Measurements from ENCODE around the gene FBXO27. TPM values are rescaled to one million over a fixed set of nuclear protein-coding genes. Genes with fewer than 3 reads are reported as not detected.

FBXO27 gene, protein sequence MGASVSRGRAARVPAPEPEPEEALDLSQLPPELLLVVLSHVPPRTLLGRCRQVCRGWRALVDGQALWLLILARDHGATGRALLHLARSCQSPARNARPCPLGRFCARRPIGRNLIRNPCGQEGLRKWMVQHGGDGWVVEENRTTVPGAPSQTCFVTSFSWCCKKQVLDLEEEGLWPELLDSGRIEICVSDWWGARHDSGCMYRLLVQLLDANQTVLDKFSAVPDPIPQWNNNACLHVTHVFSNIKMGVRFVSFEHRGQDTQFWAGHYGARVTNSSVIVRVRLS
- 0.28 TPM for polyA plus RNA-seq (2013)

DNA sequence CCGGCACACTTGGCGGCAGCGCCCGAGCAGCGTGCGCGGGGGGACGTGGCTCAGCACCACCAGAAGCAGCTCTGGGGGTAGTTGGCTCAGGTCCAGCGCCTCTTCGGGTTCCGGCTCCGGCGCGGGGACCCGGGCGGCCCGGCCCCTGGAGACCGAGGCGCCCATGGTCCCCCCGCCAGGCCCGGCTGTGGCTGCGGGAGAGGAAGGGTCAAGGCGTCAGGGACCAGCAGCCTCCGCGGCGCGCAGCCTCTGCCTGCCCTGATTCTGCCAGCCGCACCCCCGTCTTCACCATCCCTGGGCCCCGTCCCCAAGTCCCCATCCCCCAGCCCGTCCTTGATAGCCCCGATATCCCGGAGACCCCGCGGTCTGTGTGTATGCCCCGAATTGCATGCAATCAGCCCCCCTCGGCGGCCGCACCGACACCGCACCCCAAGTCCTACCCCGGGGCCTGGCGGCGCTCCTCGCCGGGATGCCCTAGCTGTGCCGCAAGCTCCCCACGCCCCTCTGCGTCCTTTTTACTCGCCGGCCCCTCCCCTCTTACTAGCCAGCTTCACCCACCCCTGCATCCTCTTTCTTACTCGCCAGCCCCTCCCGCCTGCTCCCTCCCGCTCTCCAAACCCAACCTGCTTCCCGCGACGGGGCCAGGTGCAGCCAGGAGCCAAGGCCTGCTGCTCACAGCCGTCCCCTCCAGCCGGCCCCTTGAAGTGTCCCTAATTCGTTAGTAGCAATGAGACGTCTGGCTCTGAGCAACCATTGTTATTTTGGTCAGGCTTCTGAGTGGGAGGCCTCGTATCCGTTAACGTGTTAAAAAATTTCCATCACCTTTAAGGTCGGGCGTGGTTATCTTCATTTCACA is at the start of gene FBXO27:
Gene FBXO27 (minus strand): TSS at position 487 of the 856 bp plus-strand sequence. CDS start 322 bp downstream, at position 165.
- POLR2A ChIA-PET: no interaction called here
- CTCF ChIA-PET: interaction anchor here (1.0 kb wide), 1 partner anchor 70 kb away, joined by 5 read pairs; no protein-coding TSS in a partner anchor
- WGBS (ENCODE audit: insufficient coverage): 19% methylated on average over 60 of the region's 66 CpGs
- no peaks in the 10 kb centered on the region for H3K36me3 ChIP-seq (ENCODE audit: control insufficient read depth in 4 of 4, insufficient read depth in 4 of 4, low read length in 3 of 4)
- H3K4me1 ChIP-seq (ENCODE audit: control extremely low read depth in 1 of 4, control insufficient read depth in 4 of 4, insufficient read depth in 4 of 4, low read length in 3 of 4): peaks cover 3 to 22% (median 15%) of the 10 kb centered on the region in 4 experiments
- DNase-seq: peak in 2 of 3 donors; percentile 40
- peaks cover 0 to 4% (median 1%) of the 10 kb centered on the region in 5 experiments for H3K9me3 ChIP-seq (ENCODE audit: control extremely low read depth in 1 of 5, control insufficient read depth in 4 of 5, insufficient read depth in 2 of 5, low read depth in 1 of 5, low read length in 4 of 5)
- peak within 1 kb of the TSS; percentile 35 to 78 (median 54) for H3K4me3 ChIP-seq (ENCODE audit: control insufficient read depth in 1 of 7, extremely low read depth in 1 of 7, insufficient read depth in 4 of 7, low read depth in 2 of 7, low read length in 6 of 7)
- no peak within 1 kb of the TSS for H3K27ac ChIP-seq (ENCODE audit: insufficient read depth in 1 of 2, low read depth in 1 of 2, low read length in 2 of 2, poor library complexity in 1 of 2, severe bottlenecking in 2 of 2)
- peaks cover 2 to 23% (median 10%) of the 10 kb centered on the region in 5 experiments for H3K27me3 ChIP-seq (replicated peaks in 2 of 5; ENCODE audit: control insufficient read depth in 4 of 5, insufficient read depth in 5 of 5, low read length in 4 of 5)

DNA sequence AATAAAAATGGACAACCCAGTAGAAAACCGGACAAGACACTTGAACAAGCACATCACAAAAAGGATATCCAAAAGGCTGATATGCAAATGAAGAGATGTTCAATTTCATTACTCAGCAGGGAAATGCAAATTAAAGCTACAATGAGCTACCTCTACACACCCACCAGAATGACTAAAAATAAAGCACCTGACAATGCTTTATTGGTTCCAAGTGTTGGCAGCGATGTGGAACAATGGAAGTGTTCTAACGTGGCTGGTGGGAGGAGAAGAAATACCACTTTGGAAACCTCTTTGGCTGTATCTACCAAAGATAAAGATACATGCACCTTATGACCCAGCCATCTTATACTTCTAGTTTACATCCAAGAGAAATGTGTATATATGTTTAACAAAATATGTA is 48.1 kb upstream of the FBXO27 start:
- ChIA-PET CTCF (no interaction called here), POLR2A (no interaction called here)
- WGBS (ENCODE audit: insufficient coverage): no CpG with 5 or more reads among the region's 3 CpGs
- no peaks in the 10 kb centered on the region for H3K9me3 ChIP-seq (ENCODE audit: control extremely low read depth in 1 of 5, control insufficient read depth in 4 of 5, insufficient read depth in 2 of 5, low read depth in 1 of 5, low read length in 4 of 5)
- peaks cover 0 to 37% (median 17%) of the 10 kb centered on the region in 5 experiments for H3K27me3 ChIP-seq (replicated peaks in 2 of 5; ENCODE audit: control insufficient read depth in 4 of 5, insufficient read depth in 5 of 5, low read length in 4 of 5)
- H3K36me3 ChIP-seq (ENCODE audit: control insufficient read depth in 4 of 4, insufficient read depth in 4 of 4, low read length in 3 of 4): no peaks in the 10 kb centered on the region
- no peak overlapping the region for H3K4me3 ChIP-seq (ENCODE audit: control insufficient read depth in 1 of 7, extremely low read depth in 1 of 7, insufficient read depth in 4 of 7, low read depth in 2 of 7, low read length in 6 of 7)
- DNase-seq: no peak
- no peak overlapping the region for H3K27ac ChIP-seq (ENCODE audit: insufficient read depth in 1 of 2, low read depth in 1 of 2, low read length in 2 of 2, poor library complexity in 1 of 2, severe bottlenecking in 2 of 2)
- H3K4me1 ChIP-seq (ENCODE audit: control extremely low read depth in 1 of 4, control insufficient read depth in 4 of 4, insufficient read depth in 4 of 4, low read length in 3 of 4): peaks cover 8 to 23% (median 17%) of the 10 kb centered on the region in 4 experiments

DNA sequence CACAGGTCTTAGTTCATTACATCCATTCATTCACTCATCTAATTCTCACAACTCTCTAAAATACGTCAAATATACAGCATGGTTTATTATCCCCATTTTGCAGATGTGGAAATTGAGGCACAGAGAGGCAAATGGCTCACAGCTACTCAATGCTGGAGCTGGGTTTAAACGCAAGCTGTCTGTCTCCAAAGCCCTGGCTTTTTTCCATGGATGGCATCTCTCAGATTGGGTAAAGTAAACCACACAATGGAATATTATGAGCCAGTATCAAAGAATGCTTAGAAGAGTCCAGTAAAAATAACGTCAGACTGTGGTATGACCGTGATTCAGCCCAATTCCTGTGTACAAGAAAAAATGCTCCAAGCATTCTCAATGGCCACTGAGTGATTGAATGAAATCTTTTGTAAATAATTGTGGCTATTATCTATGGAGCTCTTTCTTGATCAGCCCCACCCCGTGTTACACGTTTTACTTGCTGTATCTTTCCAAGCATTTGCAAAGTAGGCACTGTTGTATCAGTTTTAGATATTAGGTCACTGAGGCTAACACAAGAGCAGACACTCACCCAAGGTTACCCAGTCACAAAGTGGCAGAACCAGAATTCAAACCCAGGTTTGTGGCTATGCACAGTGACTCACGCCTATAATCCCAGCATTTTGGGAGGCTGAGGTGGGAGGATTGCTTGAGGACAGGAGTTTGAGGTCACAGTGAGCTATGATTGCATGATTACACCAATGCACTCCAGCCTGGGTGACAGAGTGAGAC is 46.3 kb upstream of the FBXO27 start:
- H3K27me3 ChIP-seq (replicated peaks in 2 of 5; ENCODE audit: control insufficient read depth in 4 of 5, insufficient read depth in 5 of 5, low read length in 4 of 5): peaks cover 0 to 20% (median 12%) of the 10 kb centered on the region in 5 experiments
- no peak for DNase-seq
- H3K9me3 ChIP-seq (ENCODE audit: control extremely low read depth in 1 of 5, control insufficient read depth in 4 of 5, insufficient read depth in 2 of 5, low read depth in 1 of 5, low read length in 4 of 5): no peaks in the 10 kb centered on the region
- no peak overlapping the region for H3K27ac ChIP-seq (ENCODE audit: insufficient read depth in 1 of 2, low read depth in 1 of 2, low read length in 2 of 2, poor library complexity in 1 of 2, severe bottlenecking in 2 of 2)
- ChIA-PET POLR2A (no interaction called here), CTCF (no interaction called here)
- H3K36me3 ChIP-seq (ENCODE audit: control insufficient read depth in 4 of 4, insufficient read depth in 4 of 4, low read length in 3 of 4): no peaks in the 10 kb centered on the region
- no peak overlapping the region for H3K4me3 ChIP-seq (ENCODE audit: control insufficient read depth in 1 of 7, extremely low read depth in 1 of 7, insufficient read depth in 4 of 7, low read depth in 2 of 7, low read length in 6 of 7)
- 69% methylated on average over 4 of the region's 7 CpGs for WGBS (ENCODE audit: insufficient coverage)
- H3K4me1 ChIP-seq (ENCODE audit: control extremely low read depth in 1 of 4, control insufficient read depth in 4 of 4, insufficient read depth in 4 of 4, low read length in 3 of 4): peaks cover 7 to 22% (median 16%) of the 10 kb centered on the region in 4 experiments

DNA sequence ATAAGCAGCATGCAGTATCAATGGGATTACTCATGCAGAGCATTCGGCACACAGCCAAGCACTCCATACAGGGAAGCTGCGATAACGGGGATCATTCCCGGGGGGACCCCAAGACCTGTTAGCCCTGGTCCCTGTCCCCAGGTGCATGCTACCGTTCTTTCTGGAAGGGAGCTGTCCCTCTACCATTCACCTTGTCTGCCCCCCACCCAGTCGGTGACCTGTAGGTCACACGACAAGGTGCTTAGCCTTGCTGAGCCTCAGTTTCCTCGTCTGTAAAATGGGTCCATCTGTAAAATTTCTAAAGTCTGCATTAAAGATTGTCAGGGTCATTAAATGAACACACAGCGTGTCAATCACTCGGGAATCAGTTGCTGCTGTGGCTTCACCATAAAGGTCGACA is 45.0 kb upstream of the FBXO27 start:
- ChIA-PET CTCF (no interaction called here), POLR2A (no interaction called here)
- no peak overlapping the region for H3K4me3 ChIP-seq (ENCODE audit: control insufficient read depth in 1 of 7, extremely low read depth in 1 of 7, insufficient read depth in 4 of 7, low read depth in 2 of 7, low read length in 6 of 7)
- H3K27me3 ChIP-seq (replicated peaks in 2 of 5; ENCODE audit: control insufficient read depth in 4 of 5, insufficient read depth in 5 of 5, low read length in 4 of 5): peaks cover 0 to 7% (median 3%) of the 10 kb centered on the region in 5 experiments
- H3K4me1 ChIP-seq (ENCODE audit: control extremely low read depth in 1 of 4, control insufficient read depth in 4 of 4, insufficient read depth in 4 of 4, low read length in 3 of 4): peaks cover 0 to 18% (median 11%) of the 10 kb centered on the region in 4 experiments
- H3K36me3 ChIP-seq (ENCODE audit: control insufficient read depth in 4 of 4, insufficient read depth in 4 of 4, low read length in 3 of 4): no peaks in the 10 kb centered on the region
- no peak for DNase-seq
- no peaks in the 10 kb centered on the region for H3K9me3 ChIP-seq (ENCODE audit: control extremely low read depth in 1 of 5, control insufficient read depth in 4 of 5, insufficient read depth in 2 of 5, low read depth in 1 of 5, low read length in 4 of 5)
- H3K27ac ChIP-seq (ENCODE audit: insufficient read depth in 1 of 2, low read depth in 1 of 2, low read length in 2 of 2, poor library complexity in 1 of 2, severe bottlenecking in 2 of 2): no peak overlapping the region
- 96% methylated on average over 11 of the region's 11 CpGs for WGBS (ENCODE audit: insufficient coverage)

DNA sequence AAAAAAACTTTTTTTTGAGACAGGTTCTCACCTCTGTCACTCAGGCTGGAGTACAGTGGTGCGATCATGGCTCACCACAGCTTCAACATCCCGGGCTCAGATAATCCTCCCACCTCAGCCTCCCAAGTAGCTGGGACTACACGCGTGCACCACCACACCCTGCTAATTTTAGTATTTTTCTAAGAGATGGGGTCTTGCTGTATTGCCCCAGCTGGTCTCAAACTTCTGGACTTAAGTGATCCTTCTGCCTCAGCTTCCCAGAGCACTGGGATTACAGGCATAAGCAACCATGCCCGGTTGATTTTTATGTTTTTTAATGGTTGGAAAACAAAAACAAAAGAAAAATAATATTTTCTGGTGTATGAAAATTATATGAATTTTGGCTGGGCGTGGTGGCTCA is 42.6 kb upstream of the FBXO27 start:
- ChIA-PET CTCF (interaction anchor here (0.9 kb wide), 1 partner anchor 22 kb away, joined by 3 read pairs; no protein-coding TSS in a partner anchor), POLR2A (no interaction called here)
- H3K27me3 ChIP-seq (replicated peaks in 2 of 5; ENCODE audit: control insufficient read depth in 4 of 5, insufficient read depth in 5 of 5, low read length in 4 of 5): peaks cover 0 to 2% (median 0%) of the 10 kb centered on the region in 5 experiments
- H3K36me3 ChIP-seq (ENCODE audit: control insufficient read depth in 4 of 4, insufficient read depth in 4 of 4, low read length in 3 of 4): no peaks in the 10 kb centered on the region
- peaks cover 0 to 13% (median 8%) of the 10 kb centered on the region in 4 experiments for H3K4me1 ChIP-seq (ENCODE audit: control extremely low read depth in 1 of 4, control insufficient read depth in 4 of 4, insufficient read depth in 4 of 4, low read length in 3 of 4)
- no peaks in the 10 kb centered on the region for H3K9me3 ChIP-seq (ENCODE audit: control extremely low read depth in 1 of 5, control insufficient read depth in 4 of 5, insufficient read depth in 2 of 5, low read depth in 1 of 5, low read length in 4 of 5)
- no peak overlapping the region for H3K4me3 ChIP-seq (ENCODE audit: control insufficient read depth in 1 of 7, extremely low read depth in 1 of 7, insufficient read depth in 4 of 7, low read depth in 2 of 7, low read length in 6 of 7)
- DNase-seq: no peak
- no peak overlapping the region for H3K27ac ChIP-seq (ENCODE audit: insufficient read depth in 1 of 2, low read depth in 1 of 2, low read length in 2 of 2, poor library complexity in 1 of 2, severe bottlenecking in 2 of 2)
- 100% methylated on average over 3 of the region's 6 CpGs for WGBS (ENCODE audit: insufficient coverage)

DNA sequence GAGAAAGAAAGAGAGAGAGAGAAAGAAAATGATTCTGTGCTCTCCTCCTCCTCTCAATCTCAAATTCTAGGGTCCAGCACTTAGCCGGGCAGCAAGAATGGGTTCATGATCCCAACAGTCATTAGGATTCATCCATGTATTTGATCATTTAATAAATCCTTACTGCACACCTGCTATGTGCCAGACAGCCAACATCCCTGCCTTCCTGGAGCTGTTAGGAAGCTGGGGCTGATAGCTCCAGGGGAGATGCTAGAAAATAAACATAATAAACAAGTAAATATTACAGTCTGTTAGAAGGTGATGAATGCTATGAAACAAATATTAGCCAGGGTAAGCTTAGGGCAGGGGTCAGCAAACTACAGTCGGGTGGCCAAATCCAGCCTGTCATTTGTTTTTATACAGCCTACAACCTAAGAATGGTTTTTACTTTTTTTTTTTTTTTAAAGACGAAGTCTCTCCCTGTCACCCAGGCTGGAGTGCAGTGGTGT is 41.9 kb upstream of the FBXO27 start:
- H3K27ac ChIP-seq (ENCODE audit: insufficient read depth in 1 of 2, low read depth in 1 of 2, low read length in 2 of 2, poor library complexity in 1 of 2, severe bottlenecking in 2 of 2): no peak overlapping the region
- WGBS (ENCODE audit: insufficient coverage): 100% methylated on average over 1 of the region's 3 CpGs
- no peak overlapping the region for H3K4me3 ChIP-seq (ENCODE audit: control insufficient read depth in 1 of 7, extremely low read depth in 1 of 7, insufficient read depth in 4 of 7, low read depth in 2 of 7, low read length in 6 of 7)
- ChIA-PET POLR2A (no interaction called here), CTCF (interaction anchor here (0.9 kb wide), 1 partner anchor 21 kb away, joined by 3 read pairs; no protein-coding TSS in a partner anchor)
- H3K9me3 ChIP-seq (ENCODE audit: control extremely low read depth in 1 of 5, control insufficient read depth in 4 of 5, insufficient read depth in 2 of 5, low read depth in 1 of 5, low read length in 4 of 5): no peaks in the 10 kb centered on the region
- peaks cover 0 to 13% (median 8%) of the 10 kb centered on the region in 4 experiments for H3K4me1 ChIP-seq (ENCODE audit: control extremely low read depth in 1 of 4, control insufficient read depth in 4 of 4, insufficient read depth in 4 of 4, low read length in 3 of 4)
- peak in 1 of 3 donors; percentile 28 for DNase-seq
- H3K27me3 ChIP-seq (replicated peaks in 2 of 5; ENCODE audit: control insufficient read depth in 4 of 5, insufficient read depth in 5 of 5, low read length in 4 of 5): peaks cover 0 to 2% (median 0%) of the 10 kb centered on the region in 5 experiments
- H3K36me3 ChIP-seq (ENCODE audit: control insufficient read depth in 4 of 4, insufficient read depth in 4 of 4, low read length in 3 of 4): no peaks in the 10 kb centered on the region

Measured in common myeloid progenitor, CD34-positive (primary cell).